HL-60 (cell line): Measurements from ENCODE around the gene PRKCE.

Experiments
- DNase-seq, 2 experiments: peaks; one replicate each; pipeline ENCODE4 v3.0.0-alpha.2; 2010 to 2020; ENCODE audit warnings: low read depth in 1 of 2, low spot score in 1 of 2
- H3K27ac ChIP-seq: fragments of 250-450 bp; sonication (Bioruptor Pico); replicated peaks from 2 replicates; pipeline ENCODE4 v1.5.1; 2020; ENCODE audit warnings: mild to moderate bottlenecking, moderate library complexity
- H3K27me3 ChIP-seq: fragments of 250-450 bp; sonication (Bioruptor Pico); 2 replicates; pipeline ENCODE4 v1.5.1; 2021; ENCODE audit warnings: mild to moderate bottlenecking, moderate library complexity; ENCODE audit not compliant: insufficient read depth, poor library complexity, severe bottlenecking
- H3K4me3 ChIP-seq: replicated peaks from 2 replicates; pipeline ENCODE4 v1.5.1; 2011; ENCODE audit warnings: mild to moderate bottlenecking, control low read depth, low read length; ENCODE audit not compliant: insufficient read depth
- GABPA ChIP-seq: IDR thresholded peaks from 2 replicates; pipeline ENCODE4 v1.6.1; 2012; ENCODE audit warnings: low read depth
- POLR2AphosphoS5 ChIP-seq: IDR thresholded peaks from 2 replicates; pipeline ENCODE4 v1.6.1; 2012; ENCODE audit warnings: low read depth
- SPI1 ChIP-seq: IDR thresholded peaks from 2 replicates; pipeline ENCODE4 v1.6.1; 2012; ENCODE audit warnings: low read depth, mild to moderate bottlenecking, borderline replicate concordance
- TF ChIP-seq, protein P1 (sequence below): IDR thresholded peaks from one replicate; pipeline ENCODE4 v1.5.1; 2011; ENCODE audit warnings: low read length, control low read depth, inconsistent platforms; ENCODE audit not compliant: insufficient read depth
- TF ChIP-seq, protein P2 (sequence below): IDR thresholded peaks from 2 replicates; pipeline ENCODE4 v1.6.1; 2012; ENCODE audit warnings: low read depth; ENCODE audit not compliant: insufficient replicate concordance

Gene PRKCE

DNA sequence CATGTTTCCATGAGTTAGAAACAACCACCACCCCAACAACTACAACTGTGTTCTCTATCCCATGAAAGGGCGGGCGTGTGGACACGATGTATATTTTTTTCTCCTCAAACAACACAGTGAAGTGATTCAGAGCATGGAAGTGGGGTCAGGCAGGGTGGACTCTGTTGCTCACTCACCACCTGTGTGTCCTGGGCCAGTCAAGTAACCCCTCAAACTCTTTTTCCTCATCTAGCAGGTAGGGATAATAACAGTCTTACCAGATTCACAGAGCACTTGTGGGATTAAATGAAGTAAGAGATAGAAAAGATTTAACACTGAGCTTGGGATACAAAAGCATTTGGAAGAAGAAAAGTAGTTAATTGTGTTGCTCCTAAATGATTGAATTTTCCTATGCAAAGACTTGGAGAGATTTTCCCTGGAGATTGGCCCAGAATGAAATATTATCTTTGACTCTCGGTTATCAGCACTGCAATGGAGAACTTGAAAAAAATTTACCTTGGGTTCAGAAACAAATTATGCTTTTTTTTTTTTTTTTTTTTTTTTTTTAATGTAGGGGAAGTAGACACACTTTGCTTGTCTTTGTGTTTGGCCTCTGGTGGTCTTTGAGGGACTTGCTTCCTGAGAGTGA, 483.9 kb downstream of the PRKCE start:
- TF ChIP-seq, protein P1, sequence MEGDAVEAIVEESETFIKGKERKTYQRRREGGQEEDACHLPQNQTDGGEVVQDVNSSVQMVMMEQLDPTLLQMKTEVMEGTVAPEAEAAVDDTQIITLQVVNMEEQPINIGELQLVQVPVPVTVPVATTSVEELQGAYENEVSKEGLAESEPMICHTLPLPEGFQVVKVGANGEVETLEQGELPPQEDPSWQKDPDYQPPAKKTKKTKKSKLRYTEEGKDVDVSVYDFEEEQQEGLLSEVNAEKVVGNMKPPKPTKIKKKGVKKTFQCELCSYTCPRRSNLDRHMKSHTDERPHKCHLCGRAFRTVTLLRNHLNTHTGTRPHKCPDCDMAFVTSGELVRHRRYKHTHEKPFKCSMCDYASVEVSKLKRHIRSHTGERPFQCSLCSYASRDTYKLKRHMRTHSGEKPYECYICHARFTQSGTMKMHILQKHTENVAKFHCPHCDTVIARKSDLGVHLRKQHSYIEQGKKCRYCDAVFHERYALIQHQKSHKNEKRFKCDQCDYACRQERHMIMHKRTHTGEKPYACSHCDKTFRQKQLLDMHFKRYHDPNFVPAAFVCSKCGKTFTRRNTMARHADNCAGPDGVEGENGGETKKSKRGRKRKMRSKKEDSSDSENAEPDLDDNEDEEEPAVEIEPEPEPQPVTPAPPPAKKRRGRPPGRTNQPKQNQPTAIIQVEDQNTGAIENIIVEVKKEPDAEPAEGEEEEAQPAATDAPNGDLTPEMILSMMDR, result no peak
- TF ChIP-seq POLR2AphosphoS5 (no peak), SPI1 (no peak), GABPA (no peak)
- TF ChIP-seq, protein P2, sequence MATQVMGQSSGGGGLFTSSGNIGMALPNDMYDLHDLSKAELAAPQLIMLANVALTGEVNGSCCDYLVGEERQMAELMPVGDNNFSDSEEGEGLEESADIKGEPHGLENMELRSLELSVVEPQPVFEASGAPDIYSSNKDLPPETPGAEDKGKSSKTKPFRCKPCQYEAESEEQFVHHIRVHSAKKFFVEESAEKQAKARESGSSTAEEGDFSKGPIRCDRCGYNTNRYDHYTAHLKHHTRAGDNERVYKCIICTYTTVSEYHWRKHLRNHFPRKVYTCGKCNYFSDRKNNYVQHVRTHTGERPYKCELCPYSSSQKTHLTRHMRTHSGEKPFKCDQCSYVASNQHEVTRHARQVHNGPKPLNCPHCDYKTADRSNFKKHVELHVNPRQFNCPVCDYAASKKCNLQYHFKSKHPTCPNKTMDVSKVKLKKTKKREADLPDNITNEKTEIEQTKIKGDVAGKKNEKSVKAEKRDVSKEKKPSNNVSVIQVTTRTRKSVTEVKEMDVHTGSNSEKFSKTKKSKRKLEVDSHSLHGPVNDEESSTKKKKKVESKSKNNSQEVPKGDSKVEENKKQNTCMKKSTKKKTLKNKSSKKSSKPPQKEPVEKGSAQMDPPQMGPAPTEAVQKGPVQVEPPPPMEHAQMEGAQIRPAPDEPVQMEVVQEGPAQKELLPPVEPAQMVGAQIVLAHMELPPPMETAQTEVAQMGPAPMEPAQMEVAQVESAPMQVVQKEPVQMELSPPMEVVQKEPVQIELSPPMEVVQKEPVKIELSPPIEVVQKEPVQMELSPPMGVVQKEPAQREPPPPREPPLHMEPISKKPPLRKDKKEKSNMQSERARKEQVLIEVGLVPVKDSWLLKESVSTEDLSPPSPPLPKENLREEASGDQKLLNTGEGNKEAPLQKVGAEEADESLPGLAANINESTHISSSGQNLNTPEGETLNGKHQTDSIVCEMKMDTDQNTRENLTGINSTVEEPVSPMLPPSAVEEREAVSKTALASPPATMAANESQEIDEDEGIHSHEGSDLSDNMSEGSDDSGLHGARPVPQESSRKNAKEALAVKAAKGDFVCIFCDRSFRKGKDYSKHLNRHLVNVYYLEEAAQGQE, result no peak

DNA sequence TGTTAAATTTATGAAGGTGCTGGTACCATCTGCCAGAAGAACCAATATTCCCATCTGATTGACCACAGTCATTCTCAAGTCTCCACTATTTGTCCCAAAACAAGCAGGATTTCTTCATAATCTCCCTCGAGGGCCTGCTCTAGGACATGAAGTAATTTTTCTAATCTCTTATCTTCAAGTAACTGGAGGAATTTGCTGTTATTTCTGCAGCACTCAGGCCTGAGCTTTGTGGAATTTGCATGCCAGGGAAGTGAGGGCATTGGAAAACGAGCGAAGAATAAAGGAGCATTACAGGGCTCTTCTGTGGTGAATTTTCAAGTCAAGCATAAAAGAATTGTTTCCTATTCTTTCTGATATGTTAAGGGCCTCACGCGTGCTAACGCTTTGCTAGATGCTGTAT, 484.5 kb downstream of the PRKCE start:
- no peak for DNase-seq
- H3K27me3 ChIP-seq, result no peaks in the 10 kb centered on the region
- TF ChIP-seq, protein P2, result no peak
- no peak for TF ChIP-seq SPI1
- TF ChIP-seq POLR2AphosphoS5, result no peak
- no peak for TF ChIP-seq GABPA
- TF ChIP-seq, protein P1, result no peak

More for the DNA sequence above, 483.9 kb downstream of the PRKCE start:
- Histone ChIP-seq H3K27ac (no peak overlapping the region), H3K27me3 (no peaks in the 10 kb centered on the region), H3K4me3 (no peak overlapping the region)
- no peak for DNase-seq

DNA sequence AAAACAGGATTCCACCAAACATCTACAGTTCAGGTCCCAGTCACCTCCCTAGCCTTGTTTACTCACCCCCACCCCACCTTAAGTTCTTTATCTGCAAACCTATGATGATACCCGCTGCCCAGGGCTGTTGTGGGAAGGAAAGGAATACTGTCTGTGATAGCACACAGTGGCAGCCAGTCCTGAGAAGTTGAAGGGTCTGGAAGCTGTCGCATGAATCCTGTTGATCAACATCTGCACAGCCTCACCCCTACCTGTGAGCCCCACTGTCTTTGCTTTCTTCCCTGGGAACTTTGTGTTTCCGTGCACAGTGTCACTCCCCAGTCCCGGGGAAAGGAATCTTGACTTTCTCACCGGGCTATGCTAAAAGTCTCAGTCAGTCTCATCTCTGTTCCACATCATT, 485.0 kb downstream of the PRKCE start:
- Histone ChIP-seq H3K4me3 (no peak overlapping the region), H3K27ac (no peak overlapping the region), H3K27me3 (no peaks in the 10 kb centered on the region)
- no peak for DNase-seq
- TF ChIP-seq, protein P2, result no peak

More for the DNA sequence above, 484.5 kb downstream of the PRKCE start:
- no peak overlapping the region for H3K27ac ChIP-seq
- H3K4me3 ChIP-seq, result no peak overlapping the region
